ENCODE measurements around the gene TRIM45. TPM values are rescaled to one million over a fixed set of nuclear protein-coding genes. Genes with fewer than 3 reads are reported as not detected.
A peak's percentile ranks its signal among the peaks of the same experiment; 100 is the strongest.
"Not testable (repeated sequence)": the region's sequence is repeated elsewhere in the genome, so short reads cannot be mapped to it uniquely, and the experiment has no call there.

Gene TRIM45
- total and polyA plus RNA-seq, 4 donors, result 6.8 to 16.7 (median 12.4) TPM

DNA sequence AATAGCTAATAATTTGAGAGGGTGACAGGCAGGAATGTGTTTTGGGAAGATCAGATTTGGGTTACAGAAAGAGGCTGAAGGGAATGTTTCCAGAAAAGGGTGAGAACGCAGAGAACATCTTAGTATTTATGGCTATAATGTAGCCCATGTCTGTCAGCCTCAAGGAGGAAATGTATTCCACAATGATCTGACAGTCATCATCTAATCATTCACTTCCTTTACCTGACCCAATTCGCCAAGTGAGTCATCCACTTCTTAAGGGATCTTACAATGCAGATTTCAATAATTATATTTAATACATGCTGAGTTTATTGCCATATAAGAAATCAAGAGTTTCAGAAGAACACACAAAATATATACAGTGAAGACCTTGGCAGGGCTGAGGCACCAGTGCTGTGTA, 10.8 kb downstream of the TRIM45 start:
- Histone ChIP-seq H3K4me1 (ENCODE audit: control insufficient read depth, insufficient read depth, low read length) (peaks cover 4% of the 10 kb centered on the region), H3K27ac (ENCODE audit: low read depth, low read length) (no peak overlapping the region), H3K9me3 (ENCODE audit: control insufficient read depth, insufficient read depth, low read length) (no peaks in the 10 kb centered on the region), H3K27me3 (ENCODE audit: control insufficient read depth, insufficient read depth, low read length) (no peaks in the 10 kb centered on the region), H3K4me3 (ENCODE audit: low read depth, low read length) (no peak overlapping the region), H3K36me3 (ENCODE audit: control insufficient read depth, insufficient read depth, low read length) (peaks cover 11% of the 10 kb centered on the region)
- no CpG with 5 or more reads among the region's 2 CpGs for WGBS (ENCODE audit: insufficient coverage)
- DNase-seq (ENCODE audit: low read depth in 4 of 6, low spot score in 6 of 6), result no peak

DNA sequence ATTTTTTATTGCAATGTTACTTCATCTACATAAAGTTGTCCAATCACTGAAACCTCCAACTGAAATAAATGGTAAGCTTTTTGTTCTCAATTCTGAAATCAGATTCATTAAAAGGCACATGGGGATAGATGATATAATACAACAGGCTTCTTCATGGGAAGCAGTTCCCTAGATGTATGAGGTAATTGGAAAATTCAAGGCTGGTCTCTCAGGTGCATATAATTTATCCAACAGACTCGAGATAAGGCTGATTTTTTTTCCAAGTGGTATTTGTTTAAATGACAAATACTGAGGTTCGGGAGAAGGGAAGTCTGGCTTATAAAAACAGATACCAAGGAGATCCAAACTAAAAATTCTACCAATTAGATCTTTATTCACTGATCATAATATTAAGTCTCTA, 14.2 kb downstream of the TRIM45 start:
- Histone ChIP-seq H3K27ac (ENCODE audit: low read depth, low read length) (no peak overlapping the region), H3K36me3 (ENCODE audit: control insufficient read depth, insufficient read depth, low read length) (peaks cover 7% of the 10 kb centered on the region), H3K4me3 (ENCODE audit: low read depth, low read length) (no peak overlapping the region), H3K27me3 (ENCODE audit: control insufficient read depth, insufficient read depth, low read length) (no peaks in the 10 kb centered on the region), H3K9me3 (ENCODE audit: control insufficient read depth, insufficient read depth, low read length) (no peaks in the 10 kb centered on the region), H3K4me1 (ENCODE audit: control insufficient read depth, insufficient read depth, low read length) (no peaks in the 10 kb centered on the region)
- DNase-seq (ENCODE audit: low read depth in 4 of 6, low spot score in 6 of 6), result no peak
- WGBS (ENCODE audit: insufficient coverage), result no CpG with 5 or more reads among the region's 2 CpGs

DNA sequence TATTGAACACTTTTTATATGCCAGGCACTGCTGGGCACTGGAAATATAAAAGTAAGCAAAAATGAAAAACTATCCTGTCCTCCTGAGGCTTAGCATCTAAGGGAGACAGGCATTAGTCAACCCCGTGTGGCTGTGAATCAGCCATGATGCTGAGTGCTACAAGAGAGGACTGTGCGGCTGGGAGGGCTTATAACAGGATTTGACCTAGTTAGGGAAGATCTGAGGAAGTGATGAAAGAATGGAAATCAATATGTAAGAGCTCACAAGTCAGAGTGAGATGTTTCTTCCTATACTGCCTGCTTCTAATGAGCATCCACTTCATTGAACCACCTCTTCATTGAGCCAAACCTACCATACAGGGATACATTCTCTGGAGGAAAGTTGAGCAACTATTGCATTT, 15.1 kb downstream of the TRIM45 start:
- peaks cover 5% of the 10 kb centered on the region for H3K36me3 ChIP-seq (ENCODE audit: control insufficient read depth, insufficient read depth, low read length)
- no peaks in the 10 kb centered on the region for H3K4me1 ChIP-seq (ENCODE audit: control insufficient read depth, insufficient read depth, low read length)
- no peak overlapping the region for H3K27ac ChIP-seq (ENCODE audit: low read depth, low read length)
- H3K9me3 ChIP-seq (ENCODE audit: control insufficient read depth, insufficient read depth, low read length), result no peaks in the 10 kb centered on the region
- no peak for DNase-seq (ENCODE audit: low read depth in 4 of 6, low spot score in 6 of 6)
- WGBS (ENCODE audit: insufficient coverage), result no CpG with 5 or more reads among the region's 2 CpGs
- H3K4me3 ChIP-seq (ENCODE audit: low read depth, low read length), result no peak overlapping the region
- no peaks in the 10 kb centered on the region for H3K27me3 ChIP-seq (ENCODE audit: control insufficient read depth, insufficient read depth, low read length)

DNA sequence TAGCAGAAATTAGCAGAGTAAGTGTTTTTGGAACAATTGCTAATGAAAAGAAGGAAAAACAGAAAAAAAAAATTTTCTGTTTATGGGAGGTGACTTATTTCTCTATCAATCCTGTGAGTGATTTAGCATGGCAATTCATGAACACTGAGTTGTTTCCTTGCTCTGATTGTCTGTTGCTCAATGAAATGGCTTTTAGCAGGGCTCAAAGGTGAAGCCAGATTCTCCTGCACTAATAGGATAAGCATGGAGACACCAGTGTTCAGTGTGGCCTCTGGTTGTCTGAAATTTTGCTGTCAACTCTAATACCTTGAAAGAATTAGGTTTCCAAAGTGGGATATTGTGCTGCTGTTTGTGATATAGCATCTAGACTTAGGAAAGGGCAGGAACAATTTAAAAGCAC, 15.8 kb downstream of the TRIM45 start:
- no peak for DNase-seq (ENCODE audit: low read depth in 4 of 6, low spot score in 6 of 6)
- no peak overlapping the region for H3K4me3 ChIP-seq (ENCODE audit: low read depth, low read length)
- H3K27me3 ChIP-seq (ENCODE audit: control insufficient read depth, insufficient read depth, low read length), result no peaks in the 10 kb centered on the region
- H3K9me3 ChIP-seq (ENCODE audit: control insufficient read depth, insufficient read depth, low read length), result no peaks in the 10 kb centered on the region
- H3K36me3 ChIP-seq (ENCODE audit: control insufficient read depth, insufficient read depth, low read length), result peaks cover 5% of the 10 kb centered on the region
- H3K4me1 ChIP-seq (ENCODE audit: control insufficient read depth, insufficient read depth, low read length), result no peaks in the 10 kb centered on the region
- H3K27ac ChIP-seq (ENCODE audit: low read depth, low read length), result no peak overlapping the region

DNA sequence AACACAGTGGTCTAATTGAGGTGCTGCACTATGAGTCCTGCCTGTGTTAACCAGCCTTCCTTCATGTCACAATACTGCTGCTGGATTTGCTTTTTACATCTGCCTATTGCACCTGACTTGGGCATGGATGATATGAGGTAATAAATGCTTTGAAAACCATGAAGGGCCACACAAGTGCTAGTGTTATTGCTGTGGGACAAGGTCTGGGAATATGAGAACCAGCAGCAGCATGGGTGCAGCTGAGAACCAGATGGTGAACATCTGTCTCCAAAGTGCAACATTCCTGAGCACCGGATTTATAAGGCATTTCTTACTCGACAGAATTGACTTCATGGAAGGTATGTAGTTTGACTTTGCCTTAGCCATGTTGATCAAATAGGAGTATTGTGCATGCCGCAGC, 16.6 kb downstream of the TRIM45 start:
- no peak overlapping the region for H3K27ac ChIP-seq (ENCODE audit: low read depth, low read length)
- no peak for DNase-seq (ENCODE audit: low read depth in 4 of 6, low spot score in 6 of 6)
- no peak overlapping the region for H3K4me3 ChIP-seq (ENCODE audit: low read depth, low read length)

DNA sequence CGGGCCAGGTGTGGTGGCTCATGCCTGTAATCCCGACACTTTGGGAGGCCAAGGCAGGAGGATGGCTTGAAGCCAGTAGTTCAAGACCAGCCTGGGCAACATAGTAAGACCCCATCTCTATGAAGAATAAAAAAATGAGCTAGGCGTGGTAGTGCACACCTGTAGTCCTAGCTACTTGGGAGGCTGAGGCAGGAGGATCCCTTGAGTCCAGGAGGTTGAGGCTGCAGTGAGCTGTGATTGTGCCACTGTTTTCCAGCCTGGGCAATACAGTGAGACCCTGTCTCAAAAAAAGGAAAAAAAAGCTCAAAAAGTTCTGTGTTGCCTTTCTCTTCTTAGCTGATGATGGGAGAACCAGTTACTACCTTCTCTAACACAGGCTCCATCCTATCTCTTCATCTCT, 19.7 kb downstream of the TRIM45 start:
- not testable (repeated sequence) for DNase-seq (ENCODE audit: low read depth in 4 of 6, low spot score in 6 of 6); H3K4me1 ChIP-seq (ENCODE audit: control insufficient read depth, insufficient read depth, low read length); H3K4me3 ChIP-seq (ENCODE audit: low read depth, low read length); H3K27ac ChIP-seq (ENCODE audit: low read depth, low read length); H3K36me3 ChIP-seq (ENCODE audit: control insufficient read depth, insufficient read depth, low read length); H3K9me3 ChIP-seq (ENCODE audit: control insufficient read depth, insufficient read depth, low read length); H3K27me3 ChIP-seq (ENCODE audit: control insufficient read depth, insufficient read depth, low read length)
- WGBS (ENCODE audit: insufficient coverage), result 94% methylated on average over 3 of the region's 3 CpGs

More for the DNA sequence above, 16.6 kb downstream of the TRIM45 start:
- H3K4me1 ChIP-seq (ENCODE audit: control insufficient read depth, insufficient read depth, low read length), result no peaks in the 10 kb centered on the region
- H3K9me3 ChIP-seq (ENCODE audit: control insufficient read depth, insufficient read depth, low read length), result no peaks in the 10 kb centered on the region
- no peaks in the 10 kb centered on the region for H3K27me3 ChIP-seq (ENCODE audit: control insufficient read depth, insufficient read depth, low read length)
- no peaks in the 10 kb centered on the region for H3K36me3 ChIP-seq (ENCODE audit: control insufficient read depth, insufficient read depth, low read length)
- 94% methylated on average over 3 of the region's 3 CpGs for WGBS (ENCODE audit: insufficient coverage)

DNA sequence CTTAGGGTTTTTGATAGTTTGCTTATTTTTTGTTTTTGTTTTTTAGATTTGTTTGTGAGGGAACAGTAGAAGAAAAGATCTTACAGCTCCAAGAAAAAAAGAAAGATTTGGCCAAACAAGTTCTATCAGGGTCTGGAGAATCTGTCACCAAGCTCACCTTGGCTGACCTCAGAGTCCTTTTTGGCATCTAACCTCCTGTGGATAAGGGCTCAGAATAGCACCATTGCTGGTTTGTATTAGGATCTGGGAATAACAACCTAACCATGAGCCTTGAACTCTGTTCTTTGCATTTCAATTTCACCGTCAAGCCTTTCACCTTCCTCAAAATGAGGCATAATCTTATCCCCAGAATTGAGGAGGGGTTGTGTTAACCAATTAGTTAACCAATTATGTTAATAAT, 20.2 kb downstream of the TRIM45 start:
- Histone ChIP-seq H3K36me3 (ENCODE audit: control insufficient read depth, insufficient read depth, low read length) (no peaks in the 10 kb centered on the region), H3K4me3 (ENCODE audit: low read depth, low read length) (no peak overlapping the region), H3K27me3 (ENCODE audit: control insufficient read depth, insufficient read depth, low read length) (no peaks in the 10 kb centered on the region), H3K9me3 (ENCODE audit: control insufficient read depth, insufficient read depth, low read length) (no peaks in the 10 kb centered on the region), H3K27ac (ENCODE audit: low read depth, low read length) (no peak overlapping the region), H3K4me1 (ENCODE audit: control insufficient read depth, insufficient read depth, low read length) (no peaks in the 10 kb centered on the region)
- WGBS (ENCODE audit: insufficient coverage), result no CpG with 5 or more reads among the region's 1 CpG
- DNase-seq (ENCODE audit: low read depth in 4 of 6, low spot score in 6 of 6), result no peak

DNA sequence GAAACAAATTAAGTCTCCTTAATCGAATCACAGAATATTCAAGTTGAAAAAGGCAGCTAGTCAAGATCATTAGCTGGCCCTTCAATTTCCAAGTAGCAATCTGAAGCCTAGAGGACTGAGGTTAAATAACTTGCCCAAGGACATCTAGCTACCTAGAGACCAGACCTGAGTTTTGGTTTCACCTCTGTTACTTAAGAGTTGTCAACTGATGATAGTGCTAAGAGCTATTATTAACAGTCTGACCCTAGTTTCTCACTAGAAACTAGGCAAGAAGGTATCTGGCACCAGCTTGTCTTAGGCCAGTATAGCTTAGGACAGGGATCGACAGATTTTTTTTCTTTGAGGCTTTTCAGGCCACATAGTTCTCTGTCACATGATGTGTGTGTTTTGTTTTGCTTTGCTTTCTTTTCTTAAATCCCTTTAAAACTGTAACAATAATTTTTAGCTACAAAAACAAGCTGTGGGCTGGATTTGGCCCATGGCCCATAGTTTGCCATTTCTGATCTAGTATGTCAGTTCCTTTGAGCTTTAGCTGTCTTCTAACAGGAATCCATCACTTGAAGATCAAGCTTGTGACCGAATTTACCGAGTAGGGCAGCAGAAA, 23.2 kb downstream of the TRIM45 start:
- 93% methylated on average over 3 of the region's 4 CpGs for WGBS (ENCODE audit: insufficient coverage)
- H3K9me3 ChIP-seq (ENCODE audit: control insufficient read depth, insufficient read depth, low read length), result no peaks in the 10 kb centered on the region

DNA sequence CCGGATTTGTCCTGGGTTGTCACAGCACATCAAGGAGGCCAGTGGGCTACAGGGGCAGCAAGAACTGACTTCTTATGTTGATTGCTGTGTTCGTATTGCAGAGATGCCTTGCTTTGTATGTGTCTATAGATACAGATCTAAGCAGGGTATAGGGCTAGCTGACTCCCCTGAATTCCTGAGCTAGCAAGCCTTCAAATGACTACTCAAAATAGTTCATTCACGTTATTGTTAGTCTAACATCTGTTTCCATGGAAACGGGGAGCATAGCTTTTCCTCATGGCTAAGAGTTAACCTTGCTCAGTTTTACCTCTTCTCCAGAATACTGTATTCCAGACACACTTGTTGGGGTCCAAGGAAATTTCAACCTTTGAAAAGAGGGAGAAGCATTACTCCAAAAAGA, 24.1 kb downstream of the TRIM45 start:
- DNase-seq (ENCODE audit: low read depth in 4 of 6, low spot score in 6 of 6), result peak in 2 of 6 donors; percentile 42 to 78
- no peak overlapping the region for H3K4me3 ChIP-seq (ENCODE audit: low read depth, low read length)
- 61% methylated on average over 3 of the region's 4 CpGs for WGBS (ENCODE audit: insufficient coverage)
- no peaks in the 10 kb centered on the region for H3K9me3 ChIP-seq (ENCODE audit: control insufficient read depth, insufficient read depth, low read length)
- H3K27me3 ChIP-seq (ENCODE audit: control insufficient read depth, insufficient read depth, low read length), result no peaks in the 10 kb centered on the region
- H3K36me3 ChIP-seq (ENCODE audit: control insufficient read depth, insufficient read depth, low read length), result no peaks in the 10 kb centered on the region
- H3K27ac ChIP-seq (ENCODE audit: low read depth, low read length), result no peak overlapping the region
- H3K4me1 ChIP-seq (ENCODE audit: control insufficient read depth, insufficient read depth, low read length), result no peaks in the 10 kb centered on the region

More for the DNA sequence above, 23.2 kb downstream of the TRIM45 start:
- H3K36me3 ChIP-seq (ENCODE audit: control insufficient read depth, insufficient read depth, low read length), result no peaks in the 10 kb centered on the region
- H3K4me1 ChIP-seq (ENCODE audit: control insufficient read depth, insufficient read depth, low read length), result no peaks in the 10 kb centered on the region
- DNase-seq (ENCODE audit: low read depth in 4 of 6, low spot score in 6 of 6), result no peak
- H3K27me3 ChIP-seq (ENCODE audit: control insufficient read depth, insufficient read depth, low read length), result no peaks in the 10 kb centered on the region
- no peak overlapping the region for H3K27ac ChIP-seq (ENCODE audit: low read depth, low read length)
- H3K4me3 ChIP-seq (ENCODE audit: low read depth, low read length), result no peak overlapping the region

DNA sequence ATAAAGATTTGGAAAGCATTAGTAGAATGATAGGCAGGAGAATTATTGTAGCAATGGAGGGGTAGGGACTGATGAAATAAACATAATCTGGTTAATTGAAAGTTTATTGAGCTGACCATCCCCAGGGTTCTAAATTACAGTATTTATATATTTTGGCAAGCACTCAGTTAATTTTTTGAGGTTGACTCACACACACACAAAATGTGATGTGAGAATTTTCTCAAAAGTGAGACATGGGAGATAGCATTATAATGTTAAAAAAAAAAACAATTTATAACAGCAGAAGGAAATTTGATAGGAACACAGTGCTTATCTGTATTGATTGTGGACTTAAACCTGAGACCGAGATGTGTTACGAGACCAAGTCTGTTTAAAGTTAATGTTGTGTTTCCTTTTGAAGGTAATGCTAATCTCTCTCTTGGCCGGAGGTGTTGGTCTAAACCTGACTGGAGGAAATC, 24.6 kb downstream of the TRIM45 start:
- no peak overlapping the region for H3K4me3 ChIP-seq (ENCODE audit: low read depth, low read length)
- H3K27ac ChIP-seq (ENCODE audit: low read depth, low read length), result no peak overlapping the region
- peak in 1 of 6 donors; percentile 49 for DNase-seq (ENCODE audit: low read depth in 4 of 6, low spot score in 6 of 6)
- H3K4me1 ChIP-seq (ENCODE audit: control insufficient read depth, insufficient read depth, low read length), result no peaks in the 10 kb centered on the region
- no peaks in the 10 kb centered on the region for H3K9me3 ChIP-seq (ENCODE audit: control insufficient read depth, insufficient read depth, low read length)
- no peaks in the 10 kb centered on the region for H3K36me3 ChIP-seq (ENCODE audit: control insufficient read depth, insufficient read depth, low read length)
- no peaks in the 10 kb centered on the region for H3K27me3 ChIP-seq (ENCODE audit: control insufficient read depth, insufficient read depth, low read length)
- 79% methylated on average over 3 of the region's 3 CpGs for WGBS (ENCODE audit: insufficient coverage)
